DOHH2 (cell line): ENCODE data around the gene MAST3.

Experiments
- H3F3A ChIP-seq: fragments of 200-600 bp; sonication (generic), shearing (Covaris generic); 2 replicates; pipeline ENCODE4 v1.6.0; 2016; ENCODE audit warnings: antibody characterized with exemption, mild to moderate bottlenecking; ENCODE audit not compliant: control insufficient read depth, insufficient read depth
- H3K27ac ChIP-seq: fragments of 200-600 bp; sonication (generic); 2 replicates; pipeline ENCODE4 v1.5.1; 2014; ENCODE audit warnings: low read depth, mild to moderate bottlenecking, low read length, moderate library complexity
- H3K27me3 ChIP-seq: fragments of 200-600 bp; sonication (generic); 2 replicates; pipeline ENCODE4 v1.6.1; 2014; ENCODE audit warnings: mild to moderate bottlenecking, low read length, mixed read lengths; ENCODE audit not compliant: control insufficient read depth
- H3K36me3 ChIP-seq: fragments of 200-600 bp; sonication (generic); 2 replicates; pipeline ENCODE4 v1.6.1; 2014; ENCODE audit warnings: mild to moderate bottlenecking, low read length, moderate library complexity, mixed read lengths; ENCODE audit not compliant: control insufficient read depth
- H3K4me1 ChIP-seq: fragments of 200-600 bp; sonication (generic); 2 replicates; pipeline ENCODE4 v1.6.1; 2014; ENCODE audit warnings: mild to moderate bottlenecking, low read length, mixed read lengths; ENCODE audit not compliant: control insufficient read depth
- H3K4me2 ChIP-seq: fragments of 200-600 bp; sonication (generic); 2 replicates; pipeline ENCODE4 v1.6.0; 2014; ENCODE audit warnings: mild to moderate bottlenecking, low read length, moderate library complexity
- H3K4me3 ChIP-seq: fragments of 200-600 bp; sonication (generic); 2 replicates; pipeline ENCODE4 v1.5.1; 2014; ENCODE audit warnings: mild to moderate bottlenecking, low read length, mixed read lengths
- H3K79me2 ChIP-seq: fragments of 200-600 bp; sonication (generic); 2 replicates; pipeline ENCODE4 v1.6.1; 2014; ENCODE audit warnings: mild to moderate bottlenecking, low read length, mixed read lengths; ENCODE audit not compliant: control insufficient read depth
- H3K9me2 ChIP-seq: fragments of 200-600 bp; sonication (generic); replicated peaks from 2 replicates; pipeline ENCODE4 v1.6.1; 2014; ENCODE audit warnings: mild to moderate bottlenecking, low read length, mixed read lengths; ENCODE audit not compliant: control insufficient read depth
- H3K9me3 ChIP-seq: fragments of 200-600 bp; sonication (generic); 2 replicates; pipeline ENCODE4 v1.6.1; 2014; ENCODE audit warnings: antibody characterized with exemption, low read length, mixed read lengths; ENCODE audit not compliant: control insufficient read depth, insufficient read depth
- H4K20me1 ChIP-seq: fragments of 200-600 bp; sonication (generic); 2 replicates; pipeline ENCODE4 v1.6.0; 2014; ENCODE audit warnings: low read depth, mild to moderate bottlenecking, antibody characterized with exemption, low read length, moderate library complexity; ENCODE audit not compliant: control insufficient read depth, insufficient read depth
- CTCF ChIP-seq: fragments of 200-600 bp; sonication (generic); IDR thresholded peaks from one replicate; pipeline ENCODE4 v1.5.1; 2014; ENCODE audit warnings: antibody characterized with exemption, mild to moderate bottlenecking, low read depth, low read length; ENCODE audit not compliant: poor library complexity, severe bottlenecking
- EZH2phosphoT487 ChIP-seq: fragments of 200-600 bp; sonication (generic); IDR thresholded peaks from 2 replicates; pipeline ENCODE4 v1.6.1; 2017; ENCODE audit warnings: borderline replicate concordance, mild to moderate bottlenecking, antibody characterized with exemption, low read length, moderate library complexity, mixed read lengths

MAST3 gene

GRCh38 chr19:18107235-18107634, 9.7 kb downstream of the MAST3 start:
- Histone ChIP-seq H3K9me3 (no peaks in the 10 kb centered on the region), H3K27me3 (no peaks in the 10 kb centered on the region), H3K27ac (peak overlapping the region; percentile 50), H3K4me3 (peak overlapping the region; percentile 29), H3K9me2 (no peaks in the 10 kb centered on the region), H3K4me1 (peaks cover 79% of the 10 kb centered on the region), H3K79me2 (no peaks in the 10 kb centered on the region), H3F3A (peaks cover 28% of the 10 kb centered on the region), H3K4me2 (peak overlapping the region; percentile 99), H3K36me3 (peaks cover 21% of the 10 kb centered on the region), H4K20me1 (no peaks in the 10 kb centered on the region)
- TF ChIP-seq EZH2phosphoT487, result no peak
- no peak for TF ChIP-seq CTCF

GRCh38 chr19:18108897-18109296, 11.3 kb downstream of the MAST3 start:
- Histone ChIP-seq H3K79me2 (no peaks in the 10 kb centered on the region), H3K4me2 (peak overlapping the region; percentile 99), H3K9me2 (no peaks in the 10 kb centered on the region), H3K4me3 (peak overlapping the region; percentile 87), H4K20me1 (no peaks in the 10 kb centered on the region), H3K27ac (peak overlapping the region; percentile 50), H3K27me3 (no peaks in the 10 kb centered on the region), H3F3A (peaks cover 25% of the 10 kb centered on the region), H3K9me3 (no peaks in the 10 kb centered on the region), H3K36me3 (peaks cover 15% of the 10 kb centered on the region), H3K4me1 (peaks cover 72% of the 10 kb centered on the region)
- TF ChIP-seq CTCF (no peak), EZH2phosphoT487 (no peak)

- Histone ChIP-seq H3K9me3 (no peaks in the 10 kb centered on the region), H3K79me2 (no peaks in the 10 kb centered on the region), H3K36me3 (peaks cover 16% of the 10 kb centered on the region), H3K9me2 (no peaks in the 10 kb centered on the region), H3K27ac (peak overlapping the region; percentile 50; the same call in 1 of the 2 replicates), H3F3A (peaks cover 25% of the 10 kb centered on the region), H3K4me2 (peak overlapping the region; percentile 99), H3K4me1 (peaks cover 68% of the 10 kb centered on the region), H3K4me3 (peak overlapping the region; percentile 87), H3K27me3 (no peaks in the 10 kb centered on the region), H4K20me1 (no peaks in the 10 kb centered on the region)
- TF ChIP-seq EZH2phosphoT487, result no peak
- TF ChIP-seq CTCF, result no peak
Observed at GRCh38 chr19:18109341-18109732, 11.8 kb downstream of the MAST3 start.
